HepG2 (cell line): ENCODE data around the gene FAM83G. TPM values are rescaled to one million over a fixed set of nuclear protein-coding genes. Genes with fewer than 3 reads are reported as not detected.

Experiments used
- ATAC-seq: fragments of 200-7000 bp; cut with Tn5 transposase; 3 replicates; pipeline ENCODE4 v1.9.1; 2020; ENCODE audit warnings: mild to moderate bottlenecking, moderate library complexity
- BruUV-seq: library from RNA; stranded (reverse); fragments of 400-500 nt; replicated peaks from 2 replicates; lab custom pipeline; 2021; lab: Mats Ljungman, UMichigan
- CTCF ChIA-PET: fragments of 300-600 bp; formaldehyde crosslinking; extraction: SDS; loops from one replicate; lab custom pipeline; 2021; ENCODE audit warnings: low total read pairs, inconsistent platforms, low intra/inter-chr PET ratio; lab: Yijun Ruan, JAX
- POLR2A ChIA-PET: fragments of 350-600 bp; sonication (Branson Sonifier 250); formaldehyde crosslinking; loops from one replicate; lab custom pipeline; 2020; ENCODE audit warnings: antibody characterized with exemption, inconsistent platforms; lab: Yijun Ruan, JAX
- DNase-seq: peaks from one replicate; pipeline ENCODE4 v3.0.0-alpha.2; 2015; ENCODE audit warnings: low spot score
- FAIRE-seq: peaks from 3 replicates; lab custom pipeline; 2011; peaks lifted over from hg19 to GRCh38; lab: Jason Lieb, UNC
- H2AFZ ChIP-seq: one replicate; pipeline ENCODE4 v1.6.1; 2011; ENCODE audit warnings: low read length, inconsistent platforms
- H3K27ac ChIP-seq: fragments of 300-600 bp; 3 replicates; pipeline ENCODE4 v1.8.0; 2011; ENCODE audit warnings: mixed run types, mild to moderate bottlenecking, mixed read lengths, low read length, inconsistent platforms; ENCODE audit not compliant: insufficient read depth; ENCODE audit errors: extremely low read length
- H3K27me3 ChIP-seq, 2 experiments: fragments of 200-600 bp in 1 of 2; 2 replicates in 1 of 2; 3 replicates in 1 of 2; pipeline versions ENCODE4 v1.6.0 to v1.8.0; 2011; ENCODE audit warnings: low read length in 2 of 2, mild to moderate bottlenecking in 2 of 2, moderate library complexity in 2 of 2, inconsistent platforms in 1 of 2; ENCODE audit not compliant: insufficient read depth in 2 of 2, control insufficient read depth in 1 of 2
- H3K36me3 ChIP-seq, 2 experiments: fragments of 200-600 bp in 1 of 2; replicated peaks in 1 of 2; 2 replicates in 1 of 2; 3 replicates in 1 of 2; pipeline versions ENCODE4 v1.5.1 to v1.8.0; 2011; ENCODE audit warnings: low read length in 2 of 2, inconsistent platforms in 1 of 2; ENCODE audit not compliant: insufficient read depth in 2 of 2, control insufficient read depth in 1 of 2
- H3K4me1 ChIP-seq: 2 replicates; pipeline ENCODE4 v1.5.1; 2012; ENCODE audit warnings: low read length, inconsistent platforms; ENCODE audit not compliant: insufficient read depth
- H3K4me2 ChIP-seq: 2 replicates; pipeline ENCODE4 v1.6.0; 2011; ENCODE audit warnings: low read depth, low read length, inconsistent platforms
- H3K4me3 ChIP-seq, 3 experiments: fragments of 200-600 bp in 1 of 3; sonication (generic), shearing (Covaris generic) in 1 of 3; replicated peaks in 1 of 3; 2 replicates each; pipeline ENCODE4 v1.5.1; 2011 to 2016; ENCODE audit warnings: low read length in 3 of 3, inconsistent platforms in 2 of 3, low read depth in 2 of 3, mild to moderate bottlenecking in 2 of 3, control low read depth in 1 of 3, mixed read lengths in 1 of 3; ENCODE audit not compliant: insufficient read depth in 1 of 3
- H3K79me2 ChIP-seq: one replicate; pipeline ENCODE4 v1.6.1; 2011; ENCODE audit warnings: low read length, inconsistent platforms; ENCODE audit not compliant: insufficient read depth
- H3K9ac ChIP-seq: 2 replicates; pipeline ENCODE4 v1.6.0; 2011; ENCODE audit warnings: mild to moderate bottlenecking, low read depth, low read length, inconsistent platforms; ENCODE audit not compliant: insufficient read depth
- H3K9me3 ChIP-seq: 2 replicates; pipeline ENCODE4 v1.5.1; 2012; ENCODE audit warnings: mild to moderate bottlenecking, low read length
- H4K20me1 ChIP-seq: 2 replicates; pipeline ENCODE4 v1.6.0; 2011; ENCODE audit warnings: inconsistent platforms, mild to moderate bottlenecking, low read length, moderate library complexity; ENCODE audit not compliant: insufficient read depth
- AGO2 ChIP-seq: fragments of 200-400 bp; formaldehyde crosslinking; optimal IDR thresholded peaks from 2 replicates; pipeline ENCODE3; 2017; ENCODE audit warnings: mild to moderate bottlenecking, low read depth, low read length, moderate library complexity
- CERS6 ChIP-seq: sonication (generic); formaldehyde crosslinking; IDR thresholded peaks from 2 replicates; pipeline ENCODE4 v1.5.0; 2020; ENCODE audit warnings: missing genetic modification reagents
- EP300 ChIP-seq, 3 experiments: sonication (generic) in 1 of 3; formaldehyde crosslinking in 1 of 3; IDR thresholded peaks; 2 replicates each; pipeline versions ENCODE4 v1.5.1 to v1.6.1; 2011 to 2020; ENCODE audit warnings: low read depth in 2 of 3, low read length in 2 of 3, borderline replicate concordance in 1 of 3, improper control_type of control experiment in 1 of 3, mild to moderate bottlenecking in 1 of 3, missing genetic modification reagents in 1 of 3, moderate library complexity in 1 of 3
- FOSL2 ChIP-seq: sonication (generic); formaldehyde crosslinking; IDR thresholded peaks from 2 replicates; pipeline ENCODE4 v1.4.0; 2020; ENCODE audit warnings: missing genetic modification reagents
- GABPB1 ChIP-seq: IDR thresholded peaks from 2 replicates; pipeline ENCODE4 v1.6.1; 2016; ENCODE audit warnings: mild to moderate bottlenecking, missing genetic modification reagents, moderate library complexity, missing compliant biosample characterization
- PATZ1 ChIP-seq: sonication (generic); formaldehyde crosslinking; IDR thresholded peaks from 2 replicates; pipeline ENCODE4 v1.4.0; 2020; ENCODE audit warnings: missing genetic modification reagents
- PLSCR1 ChIP-seq: sonication (generic); formaldehyde crosslinking; IDR thresholded peaks from 2 replicates; pipeline ENCODE4 v1.5.0; 2020; ENCODE audit warnings: missing genetic modification reagents, mild to moderate bottlenecking, borderline replicate concordance
- RBM39 ChIP-seq: fragments of 200-400 bp; formaldehyde crosslinking; IDR thresholded peaks from one replicate; pipeline ENCODE4 v1.6.1; 2018; ENCODE audit warnings: antibody characterized with exemption, mild to moderate bottlenecking, low read depth, low read length; ENCODE audit not compliant: poor library complexity, severe bottlenecking
- TMF1 ChIP-seq: sonication (generic); formaldehyde crosslinking; IDR thresholded peaks from 2 replicates; pipeline ENCODE4 v1.8.1; 2022; ENCODE audit warnings: low read depth, missing genetic modification reagents
- ZKSCAN1 ChIP-seq: fragments of 150-350 bp; IDR thresholded peaks from 2 replicates; pipeline ENCODE4 v1.6.1; 2014; ENCODE audit warnings: low read length
- ZNF276 ChIP-seq: sonication (generic); formaldehyde crosslinking; IDR thresholded peaks from 2 replicates; pipeline ENCODE4 v1.4.0; 2020; ENCODE audit warnings: mild to moderate bottlenecking, low read depth, missing genetic modification reagents
- ZNF30 ChIP-seq: sonication (generic); formaldehyde crosslinking; IDR thresholded peaks from 2 replicates; pipeline ENCODE4 v1.5.0; 2020; ENCODE audit warnings: mild to moderate bottlenecking, missing genetic modification reagents
- ZNF414 ChIP-seq: sonication (generic); formaldehyde crosslinking; IDR thresholded peaks from 2 replicates; pipeline ENCODE4 v1.5.0; 2020; ENCODE audit warnings: missing genetic modification reagents
- ZNF746 ChIP-seq: sonication (generic); formaldehyde crosslinking; IDR thresholded peaks from 2 replicates; pipeline ENCODE4 v1.8.0; 2022; ENCODE audit warnings: mild to moderate bottlenecking, missing genetic modification reagents
- ZNF766 ChIP-seq: sonication (generic); formaldehyde crosslinking; IDR thresholded peaks from 2 replicates; pipeline ENCODE4 v1.5.0; 2020; ENCODE audit warnings: missing genetic modification reagents, borderline replicate concordance
- ZSCAN21 ChIP-seq: sonication (generic); formaldehyde crosslinking; IDR thresholded peaks from 2 replicates; pipeline ENCODE4 v1.8.0; 2022; ENCODE audit warnings: mild to moderate bottlenecking, missing genetic modification reagents, moderate library complexity, borderline replicate concordance
- WGBS: methylation state at CpG from one replicate; pipeline ENCODE4 v1.1.6; 2017; ENCODE audit warnings: low lambda C conversion rate; 5-methylcytosine and 5-hydroxymethylcytosine counted together
- in situ Hi-C: cut with HindIII; loops from 2 replicates; pipeline ENCODE4 v1.10.0; 2017; ENCODE audit warnings: low pct_unique_long_range_greater_than_20kb; ENCODE audit not compliant: extremely low pct_ligation_motif_present
- intact Hi-C: fragments of 100-400 bp; cut with micrococcal nuclease; formaldehyde crosslinking; loops from one replicate; pipeline ENCODE4 v1.10.0; 2022; ENCODE audit not compliant: unreplicated experiment
- polyA plus RNA-seq, 8 experiments: library from polyadenylated mRNA; depleted of rRNA in 3 of 8; stranded (reverse) in 7 of 8; unstranded in 1 of 8; fragments of >200 nt; fragmentation: Illumina TruSeq in 4 of 8; extraction: Trizol in 4 of 8; gene quantifications; 2 replicates each; pipeline versions ENCODE4 v1.2.1 to v1.2.3, GENCODE V29; 2011 to 2016; ENCODE audit warnings: low read depth in 4 of 8, missing spikeins in 1 of 8, mixed read lengths in 1 of 8; ENCODE audit not compliant: insufficient read depth in 1 of 8
- total RNA-seq, 5 experiments: library from RNA; depleted of rRNA; stranded (reverse); fragments of >200 nt; fragmentation: Illumina TruSeq; extraction: Trizol; gene quantifications; 2 replicates each; pipeline ENCODE4 v1.2.3, GENCODE V29; 2016; ENCODE audit warnings: low read depth in 1 of 5

The FAM83G gene
- total and polyA plus RNA-seq, 2 of the 13 experiments (the other 11 are each of a cell fraction or from before 2014, with no cell fraction given) = 13.7 to 18.6 TPM

- ATAC-seq (peak; percentile 32), DNase-seq (no peak)
- no peak for TF ChIP-seq CERS6
- no peak for TF ChIP-seq ZNF414
- no peak for TF ChIP-seq GABPB1 (CRISPR knock-in tag)
- TF ChIP-seq PLSCR1 (CRISPR knock-in tag) = no peak
- peak; percentile 48 for TF ChIP-seq AGO2
- no peak for TF ChIP-seq ZNF766 (CRISPR knock-in tag)
- TF ChIP-seq PATZ1 (CRISPR knock-in tag) = peak; percentile 59; the same call in 1 of the 2 replicates
- no peak for TF ChIP-seq FOSL2 (CRISPR knock-in tag)
- no peak for TF ChIP-seq TMF1
- no peak for TF ChIP-seq EP300 (IDR thresholded peaks at IDR 0.05; ENCODE audit: low read depth in 2 of 2, low read length in 2 of 2)
- TF ChIP-seq EP300 (CRISPR knock-in tag; IDR thresholded peaks at IDR 0.05; ENCODE audit: borderline replicate concordance) = no peak
- TF ChIP-seq ZSCAN21 (CRISPR knock-in tag) = no peak
- no peak for TF ChIP-seq ZNF30 (CRISPR knock-in tag)
- TF ChIP-seq ZKSCAN1 = no peak
- TF ChIP-seq RBM39 = no peak
- TF ChIP-seq ZNF276 = no peak
- TF ChIP-seq ZNF746 (CRISPR knock-in tag) = no peak
Measured at GRCh38 chr17:19019041-19019941, 14.7 kb upstream of the FAM83G start.

More at GRCh38 chr17:19019041-19019941, 14.7 kb upstream of the FAM83G start:
- no peaks in the 10 kb centered on the region for H3K36me3 ChIP-seq
- WGBS = 22% methylated on average over 12 of the region's 27 CpGs
- in situ Hi-C loops = no loop called here
- peaks cover 59% of the 10 kb centered on the region for H3K4me1 ChIP-seq
- peak overlapping the region in 1 of 3 experiments; percentile 35; a peak in 1 of 6 replicates for H3K4me3 ChIP-seq
- ChIA-PET CTCF (no interaction called here), POLR2A (interaction anchor here (1.9 kb wide), 1 partner anchor 13 kb away, joined by 11 read pairs; no protein-coding TSS in a partner anchor)
- H3K79me2 ChIP-seq = no peaks in the 10 kb centered on the region
- peak overlapping the region; percentile 47 for H3K4me2 ChIP-seq
- BruUV-seq = no TSS peak
- H2AFZ ChIP-seq = no peak overlapping the region
- H3K27me3 ChIP-seq = peaks cover 4 to 32% of the 10 kb centered on the region in 2 experiments; a peak in 3 of 5 replicates
- intact Hi-C loops = no loop called here
- no peaks in the 10 kb centered on the region for H3K9me3 ChIP-seq
- H3K27ac ChIP-seq = no peak overlapping the region
- no peak for FAIRE-seq
- H4K20me1 ChIP-seq = no peaks in the 10 kb centered on the region
- no peak overlapping the region for H3K9ac ChIP-seq
